ENCODE results near the gene FMO2.
"Not testable (repeated sequence)": the region's sequence is repeated elsewhere in the genome, so short reads cannot be mapped to it uniquely, and the experiment has no call there.

FMO2 gene

GRCh38 chr1:171219346-171220080, 34.4 kb downstream of the FMO2 start:
- no peak for DNase-seq (ENCODE audit: low read depth in 3 of 3)

DNA sequence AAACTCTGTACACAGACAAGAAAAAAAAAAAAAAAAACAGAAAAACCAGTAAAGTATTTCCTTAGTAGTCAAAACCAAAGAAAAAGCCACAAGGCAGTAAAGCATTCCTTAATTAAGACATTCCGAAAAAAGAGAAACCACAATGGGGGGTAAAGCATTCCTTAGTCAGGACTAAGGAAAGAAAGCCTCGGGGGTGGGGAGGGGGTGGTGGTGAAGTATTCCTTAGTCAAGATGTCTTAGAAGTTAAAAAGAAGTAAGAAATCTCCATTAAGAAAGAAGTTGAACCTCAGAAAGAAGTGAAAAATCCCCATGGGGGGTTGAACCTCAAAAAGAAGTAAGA, 35.0 kb downstream of the FMO2 start:
- no peak for DNase-seq (ENCODE audit: low read depth in 3 of 3)

DNA sequence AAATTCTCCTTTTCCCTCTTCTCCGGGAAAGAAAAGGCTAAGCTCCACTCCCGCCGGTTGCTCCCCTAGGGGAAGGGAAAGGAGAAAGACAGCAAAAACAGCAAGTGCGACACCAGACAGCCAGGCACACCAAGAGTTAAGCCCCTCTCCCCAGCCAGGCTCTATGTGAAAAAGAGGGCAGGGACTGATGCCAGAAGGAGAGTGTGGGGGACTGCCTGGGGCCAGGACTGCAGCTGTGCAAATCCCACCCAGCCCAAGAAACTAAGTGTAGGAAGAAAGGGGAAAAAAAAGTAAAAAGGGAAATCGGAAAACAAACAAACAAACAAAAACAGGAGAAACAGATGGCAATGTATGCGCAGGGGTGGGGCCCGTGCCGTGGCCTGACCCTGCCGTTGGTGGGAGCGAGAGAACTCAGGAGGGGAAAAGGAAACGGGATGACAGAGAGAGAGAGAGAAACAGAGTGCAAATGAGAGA, 35.5 kb downstream of the FMO2 start:
- DNase-seq (ENCODE audit: low read depth in 3 of 3), result no peak

GRCh38 chr1:171221665-171222591, 36.8 kb downstream of the FMO2 start:
- DNase-seq (ENCODE audit: low read depth in 3 of 3), result no peak

- no peak for DNase-seq (ENCODE audit: low read depth in 3 of 3)
These were observed 37.8 kb downstream of the FMO2 start for GRCh38 chr1:171222936-171223335.

DNA sequence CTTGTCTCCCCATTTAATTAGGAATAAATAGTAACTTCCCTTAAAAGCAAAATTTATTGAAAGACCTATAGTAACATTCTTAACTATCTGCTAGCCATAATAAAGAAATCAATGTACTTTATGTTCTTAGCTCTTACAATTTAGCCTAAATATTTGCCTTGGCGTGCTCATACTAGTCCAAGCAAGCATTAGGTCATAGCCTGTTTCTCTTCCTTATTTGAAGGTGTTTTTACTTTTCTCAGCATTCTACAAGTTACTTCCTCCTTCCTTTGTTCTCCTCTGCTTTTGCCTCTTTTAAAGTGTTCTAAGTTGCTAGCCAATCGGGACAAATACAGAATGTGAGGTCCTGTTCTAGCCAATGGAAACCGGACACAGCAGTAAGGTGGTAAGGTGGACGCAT, 39.2 kb downstream of the FMO2 start:
- not testable (repeated sequence) for DNase-seq (ENCODE audit: low read depth in 3 of 3)

DNA sequence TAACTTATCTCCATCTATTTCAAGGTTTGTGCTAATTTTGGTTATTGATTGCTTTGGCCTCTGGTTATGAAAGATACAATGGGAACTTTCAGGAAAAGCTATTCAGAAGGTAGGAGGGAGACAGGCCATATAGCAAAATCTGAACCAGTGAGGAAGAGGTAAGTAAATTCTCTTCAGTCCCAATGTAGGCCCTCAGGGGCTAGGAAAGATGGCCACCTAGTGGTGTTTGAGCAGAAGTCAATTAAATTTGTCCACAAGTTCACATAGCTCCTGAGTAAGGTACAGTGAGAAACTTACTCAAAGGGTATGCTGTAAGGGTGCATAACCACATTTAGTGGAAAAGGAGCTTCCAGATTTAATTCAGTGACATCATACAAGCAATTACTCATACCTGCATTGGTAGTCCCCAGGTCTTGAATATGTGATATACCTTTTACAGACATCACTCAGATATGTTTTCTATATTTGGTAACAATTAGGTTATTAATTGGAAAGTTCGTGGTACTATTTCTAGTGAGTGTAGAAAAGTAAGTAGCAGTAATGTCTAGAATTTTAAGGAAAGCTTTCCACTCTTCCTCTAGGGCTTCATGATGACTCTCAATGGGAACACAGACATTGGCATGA, 41.8 kb downstream of the FMO2 start:
- DNase-seq (ENCODE audit: low read depth in 3 of 3), result no peak

- no peak for DNase-seq (ENCODE audit: low read depth in 3 of 3)
These were observed 46.2 kb downstream of the FMO2 start for GRCh38 chr1:171231326-171231725.

GRCh38 chr1:171233183-171233582, 48.1 kb downstream of the FMO2 start:
- no peak for DNase-seq (ENCODE audit: low read depth in 3 of 3)

DNA sequence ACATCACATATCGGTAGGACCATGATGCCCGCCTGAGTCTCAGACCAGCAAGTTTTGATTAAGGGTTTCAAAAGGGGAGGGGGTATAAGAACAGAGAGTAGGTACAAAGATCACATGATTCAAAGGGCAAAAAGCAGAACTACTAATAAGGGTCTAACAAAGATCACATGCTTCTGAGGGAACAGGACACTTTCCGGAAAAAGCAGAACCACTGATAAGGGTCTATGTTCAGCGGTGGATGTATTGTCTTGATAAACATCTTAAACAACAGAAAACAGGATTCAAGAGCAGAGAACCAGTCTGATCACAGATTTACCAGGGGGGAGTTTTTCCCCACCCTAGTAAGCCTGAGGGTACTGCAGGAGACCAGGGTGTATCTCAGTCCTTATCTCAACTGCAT, 51.1 kb downstream of the FMO2 start:
- DNase-seq (ENCODE audit: low read depth in 3 of 3), result not testable (repeated sequence)

- no peak for DNase-seq (ENCODE audit: low read depth in 3 of 3)
These were observed 58.8 kb downstream of the FMO2 start for GRCh38 chr1:171243878-171244277.

- no peak for DNase-seq (ENCODE audit: low read depth in 3 of 3)
These were observed 60.5 kb downstream of the FMO2 start for GRCh38 chr1:171245458-171246064.

- DNase-seq (ENCODE audit: low read depth in 3 of 3), result no peak
These were observed 62.4 kb downstream of the FMO2 start for GRCh38 chr1:171247501-171247900.

DNA sequence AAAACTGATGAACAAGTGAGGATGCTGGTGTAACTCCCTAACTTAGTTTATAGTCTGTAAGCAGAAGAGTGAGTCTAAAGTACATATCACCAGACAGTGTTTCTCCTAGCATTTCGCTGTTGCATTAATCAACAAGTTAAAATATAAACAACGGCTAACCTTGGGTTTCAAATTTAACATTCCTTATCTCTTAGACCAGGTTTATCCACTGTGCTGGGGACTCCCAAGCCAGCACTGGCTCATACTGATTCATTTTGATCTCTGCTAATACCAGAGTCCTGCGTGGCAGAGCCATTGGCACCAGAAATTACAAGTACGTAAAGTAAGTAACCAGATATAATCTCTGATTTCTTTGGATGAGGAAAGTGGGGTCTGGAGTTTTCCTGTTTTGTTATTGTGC, 63.2 kb downstream of the FMO2 start, which contains the start of gene FMO1:
FMO1 (plus strand) TSS at position 193 of the 400 bp plus-strand sequence. CDS start 9,594 bp downstream, outside the sequence.
- no peak for DNase-seq (ENCODE audit: low read depth in 3 of 3)

DNA sequence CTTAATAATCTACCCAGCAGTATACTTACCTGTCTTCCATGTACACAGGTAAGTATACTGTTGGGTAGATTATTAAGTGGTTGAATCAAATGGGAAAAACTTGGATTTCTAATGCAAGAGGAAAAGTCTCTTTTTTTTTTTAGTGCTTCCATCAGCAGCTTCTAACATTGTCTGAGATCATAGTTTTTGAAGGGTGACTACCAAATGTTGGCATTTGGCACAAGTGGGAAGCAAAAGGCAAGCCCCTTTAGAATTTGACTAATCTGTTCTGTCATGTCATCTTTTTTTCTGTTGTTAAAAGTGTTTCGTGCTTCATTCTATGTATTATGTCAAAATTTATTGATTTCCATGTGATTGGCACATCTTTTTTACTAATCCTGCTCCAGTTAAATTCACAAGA, 63.7 kb downstream of the FMO2 start:
- no peak for DNase-seq (ENCODE audit: low read depth in 3 of 3)

- DNase-seq (ENCODE audit: low read depth in 3 of 3), result no peak
These were observed 65.2 kb downstream of the FMO2 start for GRCh38 chr1:171250263-171250662.

DNA sequence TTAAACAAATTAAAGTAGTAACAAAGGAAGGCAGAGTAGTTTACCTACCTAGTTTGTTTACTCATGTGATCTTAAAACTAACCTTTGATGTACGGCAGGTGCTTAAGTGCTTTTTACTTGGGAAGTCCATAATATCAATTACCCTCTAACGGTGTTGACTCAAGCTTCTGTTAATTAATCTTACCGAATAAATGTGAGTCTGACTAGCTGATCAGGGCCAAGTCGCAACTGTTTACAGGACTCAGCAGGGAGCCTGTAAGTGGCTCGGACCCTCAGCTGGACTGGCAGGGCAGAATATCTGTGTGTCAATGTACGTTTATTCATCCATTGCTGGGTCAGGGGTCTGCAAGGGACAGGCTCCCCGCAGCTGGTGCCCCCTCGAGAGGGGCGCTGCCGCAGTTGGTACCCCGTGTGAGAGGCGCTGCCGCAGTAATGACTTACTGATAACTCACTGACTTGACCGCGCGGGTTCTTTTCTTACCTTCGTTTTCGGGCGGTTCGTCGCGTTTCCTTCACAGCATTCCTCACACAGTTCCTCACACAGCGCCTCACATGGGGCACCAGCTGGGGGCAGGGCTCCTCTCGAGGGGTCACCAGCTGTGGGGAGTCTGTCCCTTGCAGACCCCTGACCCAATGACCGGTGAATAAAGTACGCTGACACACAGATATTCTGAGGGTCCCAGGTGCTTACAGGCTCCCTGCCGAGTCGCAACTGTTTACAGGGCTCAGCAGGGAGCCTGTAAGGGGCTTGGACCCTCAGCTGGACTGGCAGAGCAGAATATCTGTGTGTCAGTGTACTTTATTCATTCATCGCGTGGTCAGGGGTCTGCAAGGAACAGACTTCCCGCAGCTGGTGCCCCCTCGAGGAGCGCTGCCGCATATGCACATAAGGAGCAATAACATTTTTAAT, 66.2 kb downstream of the FMO2 start:
- peak in 1 of 3 donors; percentile 32 for DNase-seq (ENCODE audit: low read depth in 3 of 3)

- no peak for DNase-seq (ENCODE audit: low read depth in 3 of 3)
These were observed 66.8 kb downstream of the FMO2 start for GRCh38 chr1:171251952-171252300.

DNA sequence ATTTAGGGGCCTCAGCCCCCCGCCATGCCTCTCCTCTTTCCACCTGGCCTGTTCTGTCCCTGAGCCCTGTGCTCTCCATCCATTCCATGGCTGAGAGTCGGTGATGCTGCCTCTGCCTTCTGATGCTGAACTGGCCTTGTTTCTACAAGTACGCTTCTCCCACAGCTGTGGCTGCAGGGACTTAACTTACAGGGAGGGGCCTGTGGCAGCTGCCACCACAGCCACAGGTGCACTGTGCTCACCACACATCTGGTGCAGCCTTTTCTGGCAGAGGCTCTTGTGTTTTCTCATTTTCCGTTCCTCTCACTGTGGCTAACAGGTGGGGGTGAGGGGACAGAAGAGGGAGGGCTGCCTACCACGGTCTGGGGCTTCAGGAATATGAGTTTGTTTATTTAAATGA, 67.4 kb downstream of the FMO2 start:
- no peak for DNase-seq (ENCODE audit: low read depth in 3 of 3)

DNA sequence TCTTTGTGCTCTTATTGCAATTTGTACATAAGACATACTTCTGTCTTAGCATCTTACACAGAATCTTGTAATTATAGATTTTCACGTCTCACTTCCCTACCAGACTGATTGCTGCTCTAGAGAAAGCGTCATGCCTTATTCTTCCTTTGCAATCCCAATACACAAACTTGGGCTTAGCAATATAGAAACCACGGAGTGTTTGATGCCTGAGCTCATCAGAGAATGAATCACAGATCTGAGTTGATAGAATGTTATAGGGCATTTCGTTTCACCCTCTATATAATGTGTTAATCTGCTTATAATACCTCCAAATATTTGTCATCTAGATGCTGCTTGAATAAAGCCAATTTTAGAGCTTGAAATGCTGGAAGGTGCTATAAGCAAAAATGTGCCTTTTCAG, 69.8 kb downstream of the FMO2 start:
- no peak for DNase-seq (ENCODE audit: low read depth in 3 of 3)

All from stimulated activated CD4-positive, alpha-beta T cell treated with anti-CD3 and anti-CD28 coated beads, TNF-alpha, amount 100 ng/mL, for 48 hours (primary cell).